Measurements from ENCODE around the gene CDC42BPA. TPM values are rescaled to one million over a fixed set of nuclear protein-coding genes. Genes with fewer than 3 reads are reported as not detected.
A peak's percentile ranks its signal among the peaks of the same experiment; 100 is the strongest.

CDC42BPA gene
- total RNA-seq, 8 experiments from 2014 or later, result 36.0 to 89.0 (median 67.4) TPM

DNA sequence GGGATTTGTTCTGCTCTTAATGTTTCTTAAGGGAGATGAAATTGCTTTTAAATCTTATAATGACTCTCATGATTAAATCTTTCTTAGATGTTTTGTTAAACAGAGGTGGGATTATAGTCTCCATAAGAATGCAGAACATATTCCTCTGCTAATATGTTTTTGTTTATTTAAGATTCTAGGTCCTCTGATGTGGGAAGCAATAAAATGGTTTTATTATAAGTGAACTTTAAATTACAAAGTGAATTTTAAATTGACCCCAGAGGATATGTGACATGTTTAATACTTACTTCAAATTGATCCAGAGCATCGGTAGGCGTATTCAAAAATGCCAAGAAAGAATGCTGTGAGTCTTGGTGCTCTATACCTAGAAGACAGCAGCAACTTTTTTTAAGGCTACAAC, 248.8 kb downstream of the CDC42BPA start:
- in situ Hi-C loops (cut with MboI; ENCODE audit: low pct_unique_long_range_greater_than_20kb in 2 of 9, low sequenced_read_pairs in 9 of 9, unreplicated experiment in 9 of 9), result no loop called here
- peaks cover 0 to 21% of the 10 kb centered on the region in 2 donors for H3K4me1 ChIP-seq (replicated peaks in 1 of 2)
- ATAC-seq (replicated peaks in 6 of 8), result no peak
- H3K4me3 ChIP-seq, result no peak overlapping the region
- 78 to 100% (median 95%) methylated on average over 1 to 2 of the region's 2 CpGs for WGBS, 10 experiments
- no peak overlapping the region for H3K27ac ChIP-seq

- ATAC-seq (replicated peaks in 6 of 8), result no peak
- 82 to 100% (median 92%) methylated on average over 2 of the region's 2 CpGs for WGBS, 10 experiments
- in situ Hi-C loops (cut with MboI; ENCODE audit: low pct_unique_long_range_greater_than_20kb in 2 of 9, low sequenced_read_pairs in 9 of 9, unreplicated experiment in 9 of 9), result no loop called here
- no peak overlapping the region for H3K27ac ChIP-seq
- peaks cover 0 to 21% of the 10 kb centered on the region in 2 donors for H3K4me1 ChIP-seq (replicated peaks in 1 of 2)
- no peak overlapping the region for H3K4me3 ChIP-seq
These were observed 249.4 kb downstream of the CDC42BPA start for GRCh38 chr1:227068883-227069282.

DNA sequence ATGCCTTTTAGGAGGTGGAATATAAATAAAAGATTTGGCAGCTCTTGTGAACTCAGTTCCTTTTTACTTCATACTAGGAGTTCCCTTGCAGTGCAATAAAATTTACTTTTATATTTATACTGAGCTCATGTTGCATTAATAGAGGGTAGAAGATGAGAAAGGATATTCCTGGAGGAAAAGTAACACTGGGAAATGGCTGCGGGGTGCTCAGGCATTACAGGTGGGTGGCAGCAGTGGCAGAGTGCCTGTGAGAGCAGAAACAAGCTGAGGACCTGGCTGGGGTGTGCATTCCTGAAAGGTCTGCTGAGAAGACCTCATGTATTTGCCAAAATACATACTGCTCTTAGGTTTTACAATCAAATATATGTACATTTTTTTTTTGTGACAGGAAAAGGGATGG, 251.3 kb downstream of the CDC42BPA start:
- in situ Hi-C loops (cut with MboI; ENCODE audit: low pct_unique_long_range_greater_than_20kb in 2 of 9, low sequenced_read_pairs in 9 of 9, unreplicated experiment in 9 of 9), result no loop called here
- H3K4me3 ChIP-seq, result no peak overlapping the region
- ATAC-seq (replicated peaks in 6 of 8), result no peak
- H3K4me1 ChIP-seq (replicated peaks in 1 of 2), result peaks cover 0 to 15% of the 10 kb centered on the region in 2 donors
- 86 to 100% (median 93%) methylated on average over 1 of the region's 1 CpG; no CpG with 5 or more reads in 4 of the 10 experiments for WGBS, 10 experiments
- H3K27ac ChIP-seq, result no peak overlapping the region

GRCh38 chr1:227065311-227065710, 253.0 kb downstream of the CDC42BPA start:
- ATAC-seq (replicated peaks in 6 of 8), result peak in 1 of 8 experiments; percentile 57
- WGBS, 10 experiments, result 43 to 100% (median 90%) methylated on average over 1 to 2 of the region's 2 CpGs

GRCh38 chr1:227062306-227062705, 256.0 kb downstream of the CDC42BPA start:
- no peak overlapping the region for H3K27ac ChIP-seq
- WGBS, 10 experiments, result 65 to 100% (median 98%) methylated on average over 1 to 2 of the region's 2 CpGs
- ATAC-seq (replicated peaks in 6 of 8), result no peak
- H3K4me1 ChIP-seq (replicated peaks in 1 of 2), result no peaks in the 10 kb centered on the region
- in situ Hi-C loops (cut with MboI; ENCODE audit: low pct_unique_long_range_greater_than_20kb in 2 of 9, low sequenced_read_pairs in 9 of 9, unreplicated experiment in 9 of 9), result no loop called here
- no peak overlapping the region for H3K4me3 ChIP-seq

More at GRCh38 chr1:227065311-227065710, 253.0 kb downstream of the CDC42BPA start:
- in situ Hi-C loops (cut with MboI; ENCODE audit: low pct_unique_long_range_greater_than_20kb in 2 of 9, low sequenced_read_pairs in 9 of 9, unreplicated experiment in 9 of 9), result no loop called here
- Histone ChIP-seq H3K4me3 (no peak overlapping the region), H3K4me1 (replicated peaks in 1 of 2) (peaks cover 0 to under 1% of the 10 kb centered on the region in 2 donors), H3K27ac (no peak overlapping the region)

DNA sequence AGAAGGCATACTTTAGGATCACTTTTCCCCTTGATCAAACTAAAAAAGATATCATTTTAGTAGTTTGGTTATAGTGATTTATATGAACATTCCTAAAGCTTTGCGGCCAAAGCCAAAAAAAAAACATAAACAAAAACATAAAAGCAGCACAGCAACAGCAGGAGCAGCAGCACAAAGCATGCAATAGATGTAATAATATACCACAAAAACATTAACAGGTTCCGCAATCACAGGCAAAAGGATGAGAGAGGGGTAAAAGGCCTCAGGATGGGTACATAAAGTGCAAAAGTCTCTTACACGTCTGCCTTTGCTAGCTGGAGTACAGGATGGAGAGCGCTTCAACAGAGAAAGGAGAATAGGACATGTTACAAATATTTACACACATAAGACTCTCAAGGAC, 259.2 kb downstream of the CDC42BPA start:
- H3K4me1 ChIP-seq (replicated peaks in 1 of 2), result no peaks in the 10 kb centered on the region
- H3K4me3 ChIP-seq, result no peak overlapping the region
- ATAC-seq (replicated peaks in 6 of 8), result no peak
- no peak overlapping the region for H3K27ac ChIP-seq
- 80 to 100% (median 92%) methylated on average over 1 to 4 of the region's 4 CpGs for WGBS, 10 experiments
- in situ Hi-C loops (cut with MboI; ENCODE audit: low pct_unique_long_range_greater_than_20kb in 2 of 9, low sequenced_read_pairs in 9 of 9, unreplicated experiment in 9 of 9), result no loop called here

DNA sequence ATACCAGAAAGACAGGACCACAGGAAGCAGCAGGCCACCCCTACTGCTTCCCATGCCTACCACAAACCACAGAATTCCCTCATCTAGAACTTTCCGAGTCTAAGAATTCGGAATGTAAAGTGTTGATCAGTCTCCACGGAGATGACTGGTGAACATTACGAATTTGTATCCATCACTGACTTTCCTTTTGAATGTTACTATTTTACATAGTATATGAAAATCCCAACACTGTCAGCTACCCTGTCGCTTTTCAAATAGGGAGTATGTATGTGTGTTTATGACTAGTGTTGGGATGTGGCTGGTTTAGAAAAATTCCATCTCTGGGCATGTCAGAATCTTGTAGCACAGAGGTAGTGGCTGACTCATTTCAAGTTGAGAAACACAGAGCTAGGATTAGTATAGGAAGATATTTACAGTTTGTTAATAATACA, 260.0 kb downstream of the CDC42BPA start:
- ATAC-seq (replicated peaks in 6 of 8), result peak in 3 of 8 experiments; percentile 80 to 100 (median 99)
- Histone ChIP-seq H3K4me3 (no peak overlapping the region), H3K4me1 (replicated peaks in 1 of 2) (no peaks in the 10 kb centered on the region), H3K27ac (no peak overlapping the region)
- in situ Hi-C loops (cut with MboI; ENCODE audit: low pct_unique_long_range_greater_than_20kb in 2 of 9, low sequenced_read_pairs in 9 of 9, unreplicated experiment in 9 of 9), result no loop called here
- WGBS, 10 experiments, result 0 to 100% (median 91%) methylated on average over 1 to 5 of the region's 5 CpGs; no CpG with 5 or more reads in 1 of the 10 experiments

DNA sequence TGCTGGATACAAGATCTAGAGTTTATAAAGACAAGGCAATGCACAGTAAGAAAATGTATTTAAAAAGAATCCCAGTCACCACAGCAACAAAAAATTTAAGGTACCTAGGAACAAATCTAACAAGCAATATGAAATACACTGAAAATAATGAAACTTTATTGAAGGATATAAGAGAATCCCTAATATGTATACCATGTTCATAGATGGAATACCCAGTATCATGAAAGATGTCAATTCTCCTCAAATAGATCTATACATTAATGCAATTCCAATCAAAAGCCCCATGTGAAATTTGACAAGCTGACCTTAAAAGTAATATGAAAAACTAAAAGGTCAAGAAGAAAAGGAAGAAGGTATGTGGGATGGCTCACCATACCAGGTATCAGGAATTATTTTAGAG, 269.0 kb downstream of the CDC42BPA start:
- H3K4me3 ChIP-seq, result no peak overlapping the region
- in situ Hi-C loops (cut with MboI; ENCODE audit: low pct_unique_long_range_greater_than_20kb in 2 of 9, low sequenced_read_pairs in 9 of 9, unreplicated experiment in 9 of 9), result no loop called here
- no peak overlapping the region for H3K27ac ChIP-seq
- ATAC-seq (replicated peaks in 6 of 8), result no peak
- H3K4me1 ChIP-seq (replicated peaks in 1 of 2), result no peaks in the 10 kb centered on the region

- peak in 4 of 8 experiments; percentile 46 to 89 (median 83) for ATAC-seq (replicated peaks in 6 of 8)
- H3K4me1 ChIP-seq (replicated peaks in 1 of 2), result no peaks in the 10 kb centered on the region
- no peak overlapping the region for H3K4me3 ChIP-seq
- 80 to 100% (median 94%) methylated on average over 1 to 5 of the region's 5 CpGs for WGBS, 10 experiments
- in situ Hi-C loops (cut with MboI; ENCODE audit: low pct_unique_long_range_greater_than_20kb in 2 of 9, low sequenced_read_pairs in 9 of 9, unreplicated experiment in 9 of 9), result no loop called here
- H3K27ac ChIP-seq, result no peak overlapping the region
These were observed 274.5 kb downstream of the CDC42BPA start for GRCh38 chr1:227043755-227044154.

GRCh38 chr1:227042292-227042691, 276.0 kb downstream of the CDC42BPA start:
- H3K4me3 ChIP-seq, result no peak overlapping the region
- no peak overlapping the region for H3K27ac ChIP-seq
- ATAC-seq (replicated peaks in 6 of 8), result no peak
- in situ Hi-C loops (cut with MboI; ENCODE audit: low pct_unique_long_range_greater_than_20kb in 2 of 9, low sequenced_read_pairs in 9 of 9, unreplicated experiment in 9 of 9), result no loop called here
- H3K4me1 ChIP-seq (replicated peaks in 1 of 2), result no peaks in the 10 kb centered on the region
- 80 to 100% (median 97%) methylated on average over 1 to 3 of the region's 3 CpGs for WGBS, 10 experiments

DNA sequence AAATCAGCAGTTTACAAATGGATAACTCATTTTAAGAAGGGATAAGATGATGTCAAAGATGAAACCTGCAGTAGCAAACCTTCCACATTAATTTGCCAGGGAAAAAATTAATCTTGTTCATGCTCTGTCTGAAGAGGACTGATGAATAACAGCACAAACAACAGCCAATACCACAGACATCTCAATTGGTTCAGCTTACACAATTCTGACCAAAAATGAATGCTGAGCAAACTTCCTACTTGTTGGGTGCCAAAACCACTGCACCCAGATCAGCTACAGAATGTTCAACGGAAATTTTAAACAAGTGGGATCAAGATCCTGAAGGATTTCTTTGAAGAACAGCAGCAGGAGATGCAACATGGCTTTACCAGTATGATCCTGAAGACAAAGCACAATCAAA, 279.9 kb downstream of the CDC42BPA start:
- Histone ChIP-seq H3K4me1 (replicated peaks in 1 of 2) (no peaks in the 10 kb centered on the region), H3K4me3 (no peak overlapping the region), H3K27ac (no peak overlapping the region)
- in situ Hi-C loops (cut with MboI; ENCODE audit: low pct_unique_long_range_greater_than_20kb in 2 of 9, low sequenced_read_pairs in 9 of 9, unreplicated experiment in 9 of 9), result no loop called here
- 50 to 100% (median 100%) methylated on average over 1 of the region's 1 CpG; no CpG with 5 or more reads in 4 of the 10 experiments for whole genome bisulfite sequencing, 10 experiments
- ATAC-seq (replicated peaks in 6 of 8), result no peak

- H3K27ac ChIP-seq, result no peak overlapping the region
- no peak for ATAC-seq (replicated peaks in 6 of 8)
- H3K4me1 ChIP-seq (replicated peaks in 1 of 2), result no peaks in the 10 kb centered on the region
- no peak overlapping the region for H3K4me3 ChIP-seq
- WGBS, 10 experiments, result 90 to 100% (median 100%) methylated on average over 1 of the region's 1 CpG
- in situ Hi-C loops (cut with MboI; ENCODE audit: low pct_unique_long_range_greater_than_20kb in 2 of 9, low sequenced_read_pairs in 9 of 9, unreplicated experiment in 9 of 9), result no loop called here
These were observed 281.2 kb downstream of the CDC42BPA start for GRCh38 chr1:227037121-227037520.

- no peak for ATAC-seq (replicated peaks in 6 of 8)
- H3K4me1 ChIP-seq (replicated peaks in 1 of 2), result no peaks in the 10 kb centered on the region
- 61 to 100% (median 91%) methylated on average over 2 of the region's 2 CpGs for WGBS, 10 experiments
- in situ Hi-C loops (cut with MboI; ENCODE audit: low pct_unique_long_range_greater_than_20kb in 2 of 9, low sequenced_read_pairs in 9 of 9, unreplicated experiment in 9 of 9), result no loop called here
- no peak overlapping the region for H3K27ac ChIP-seq
- H3K4me3 ChIP-seq, result no peak overlapping the region
These were observed 283.0 kb downstream of the CDC42BPA start for GRCh38 chr1:227035316-227035715.

DNA sequence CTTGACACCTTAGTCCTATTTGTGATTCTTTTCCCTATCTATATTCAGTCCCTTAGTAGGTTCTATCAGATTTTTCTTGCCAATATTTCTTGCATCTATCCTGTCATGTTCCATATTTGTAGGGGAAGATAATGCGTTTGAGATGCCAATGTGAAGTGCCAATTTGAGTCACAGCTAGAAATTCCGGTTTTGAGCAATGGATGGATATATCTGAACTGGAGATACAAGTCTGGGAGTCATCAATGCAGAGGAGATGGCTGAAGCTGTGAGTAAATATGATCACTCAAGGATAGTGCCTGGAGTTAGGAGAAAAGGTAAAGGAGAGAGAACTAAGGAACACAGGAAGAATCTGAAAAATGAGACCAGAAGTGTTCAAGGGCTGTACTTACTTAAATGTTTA, 284.4 kb downstream of the CDC42BPA start:
- Histone ChIP-seq H3K4me3 (no peak overlapping the region), H3K27ac (no peak overlapping the region), H3K4me1 (replicated peaks in 1 of 2) (no peaks in the 10 kb centered on the region)
- no peak for ATAC-seq (replicated peaks in 6 of 8)
- WGBS, 10 experiments, result 62 to 100% (median 78%) methylated on average over 2 of the region's 2 CpGs; no CpG with 5 or more reads in 2 of the 10 experiments
- in situ Hi-C loops (cut with MboI; ENCODE audit: low pct_unique_long_range_greater_than_20kb in 2 of 9, low sequenced_read_pairs in 9 of 9, unreplicated experiment in 9 of 9), result no loop called here
